Measurements from ENCODE around the gene MYH14. TPM values are rescaled to one million over a fixed set of nuclear protein-coding genes. Genes with fewer than 3 reads are reported as not detected.
"Not testable (repeated sequence)": the region's sequence is repeated elsewhere in the genome, so short reads cannot be mapped to it uniquely, and the experiment has no call there.

MYH14 gene
- polyA plus RNA-seq, 4 donors: 202 to 392 (median 242) TPM

GRCh38 chr19:50231821-50232220, 28.4 kb downstream of the MYH14 start:
- FAIRE-seq (no peak), DNase-seq (no peak)
- Histone ChIP-seq H3K4me1 (ENCODE audit: control insufficient read depth in 3 of 3, insufficient read depth in 2 of 3, low read depth in 1 of 3, low read length in 2 of 3) (peaks cover 0 to 5% (median 0%) of the 10 kb centered on the region in 3 donors), H3K9me3 (ENCODE audit: control insufficient read depth in 2 of 2, insufficient read depth in 1 of 2, low read depth in 1 of 2, low read length in 1 of 2) (no peaks in the 10 kb centered on the region), H3K4me3 (ENCODE audit: low read depth in 1 of 3, low read length in 3 of 3) (no peak overlapping the region), H3K27ac (ENCODE audit: low read depth in 1 of 3, low read length in 2 of 3) (no peak overlapping the region), H3K27me3 (ENCODE audit: control insufficient read depth in 3 of 3, insufficient read depth in 3 of 3, low read length in 3 of 3) (no peaks in the 10 kb centered on the region), H3K36me3 (ENCODE audit: control insufficient read depth in 3 of 3, insufficient read depth in 2 of 3, low read depth in 1 of 3, low read length in 3 of 3) (peaks cover 2 to 88% (median 28%) of the 10 kb centered on the region in 3 donors)
- WGBS, 3 donors: 75 to 93% (median 80%) methylated on average over 16 of the region's 16 CpGs

GRCh38 chr19:50232600-50232999, 29.2 kb downstream of the MYH14 start:
- no peak for DNase-seq
- FAIRE-seq: no peak
- no peak overlapping the region for H3K4me3 ChIP-seq (ENCODE audit: low read depth in 1 of 3, low read length in 3 of 3)
- peaks cover 2 to 87% (median 26%) of the 10 kb centered on the region in 3 donors for H3K36me3 ChIP-seq (ENCODE audit: control insufficient read depth in 3 of 3, insufficient read depth in 2 of 3, low read depth in 1 of 3, low read length in 3 of 3)
- H3K27me3 ChIP-seq (ENCODE audit: control insufficient read depth in 3 of 3, insufficient read depth in 3 of 3, low read length in 3 of 3): no peaks in the 10 kb centered on the region
- H3K9me3 ChIP-seq (ENCODE audit: control insufficient read depth in 2 of 2, insufficient read depth in 1 of 2, low read depth in 1 of 2, low read length in 1 of 2): no peaks in the 10 kb centered on the region
- no peak overlapping the region for H3K27ac ChIP-seq (ENCODE audit: low read depth in 1 of 3, low read length in 2 of 3)
- peaks cover 0 to 5% (median 0%) of the 10 kb centered on the region in 3 donors for H3K4me1 ChIP-seq (ENCODE audit: control insufficient read depth in 3 of 3, insufficient read depth in 2 of 3, low read depth in 1 of 3, low read length in 2 of 3)
- 58 to 68% (median 59%) methylated on average over 2 to 3 of the region's 3 CpGs for WGBS, 3 donors

- Histone ChIP-seq H3K27ac (ENCODE audit: low read depth in 1 of 3, low read length in 2 of 3) (no peak overlapping the region), H3K9me3 (ENCODE audit: control insufficient read depth in 2 of 2, insufficient read depth in 1 of 2, low read depth in 1 of 2, low read length in 1 of 2) (no peaks in the 10 kb centered on the region), H3K36me3 (ENCODE audit: control insufficient read depth in 3 of 3, insufficient read depth in 2 of 3, low read depth in 1 of 3, low read length in 3 of 3) (peaks cover 2 to 89% (median 30%) of the 10 kb centered on the region in 3 donors), H3K4me1 (ENCODE audit: control insufficient read depth in 3 of 3, insufficient read depth in 2 of 3, low read depth in 1 of 3, low read length in 2 of 3) (peaks cover 0 to 5% (median 0%) of the 10 kb centered on the region in 3 donors), H3K4me3 (ENCODE audit: low read depth in 1 of 3, low read length in 3 of 3) (no peak overlapping the region), H3K27me3 (ENCODE audit: control insufficient read depth in 3 of 3, insufficient read depth in 3 of 3, low read length in 3 of 3) (no peaks in the 10 kb centered on the region)
- DNase-seq (no peak), FAIRE-seq (no peak)
- WGBS, 3 donors: 83 to 92% (median 86%) methylated on average over 21 to 23 of the region's 23 CpGs
Measured at GRCh38 chr19:50233308-50233910, 30.0 kb downstream of the MYH14 start.

DNA sequence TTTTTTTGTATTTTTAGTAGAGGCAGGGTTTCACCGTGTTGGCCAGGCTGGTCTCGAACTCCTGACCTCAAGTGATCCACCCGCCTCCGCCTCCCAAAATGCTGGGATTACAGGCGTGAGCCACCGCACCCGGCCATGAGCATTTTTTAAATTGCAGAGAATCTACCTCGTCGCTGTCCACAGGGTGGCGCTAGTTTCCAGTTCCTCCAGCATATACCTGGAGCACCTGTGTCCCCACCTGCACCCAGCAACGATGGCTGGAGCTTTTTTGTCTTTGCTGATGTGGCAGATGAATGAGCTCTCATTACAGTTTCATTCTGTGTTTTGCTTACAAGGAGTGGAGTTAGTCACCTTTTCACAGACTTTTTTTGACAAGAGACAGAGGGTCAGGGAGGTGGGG, 34.1 kb downstream of the MYH14 start:
- peaks cover 0 to 17% (median 0%) of the 10 kb centered on the region in 3 donors for H3K4me1 ChIP-seq (ENCODE audit: control insufficient read depth in 3 of 3, insufficient read depth in 2 of 3, low read depth in 1 of 3, low read length in 2 of 3)
- H3K27me3 ChIP-seq (ENCODE audit: control insufficient read depth in 3 of 3, insufficient read depth in 3 of 3, low read length in 3 of 3); H3K9me3 ChIP-seq (ENCODE audit: control insufficient read depth in 2 of 2, insufficient read depth in 1 of 2, low read depth in 1 of 2, low read length in 1 of 2); FAIRE-seq; H3K27ac ChIP-seq (ENCODE audit: low read depth in 1 of 3, low read length in 2 of 3); H3K4me3 ChIP-seq (ENCODE audit: low read depth in 1 of 3, low read length in 3 of 3): not testable (repeated sequence)
- DNase-seq: peak in 1 of 2 donors; percentile 29
- H3K36me3 ChIP-seq (ENCODE audit: control insufficient read depth in 3 of 3, insufficient read depth in 2 of 3, low read depth in 1 of 3, low read length in 3 of 3): peaks cover 0 to 84% (median 14%) of the 10 kb centered on the region in 3 donors
- WGBS, 3 donors: 45 to 54% (median 54%) methylated on average over 9 to 11 of the region's 11 CpGs

DNA sequence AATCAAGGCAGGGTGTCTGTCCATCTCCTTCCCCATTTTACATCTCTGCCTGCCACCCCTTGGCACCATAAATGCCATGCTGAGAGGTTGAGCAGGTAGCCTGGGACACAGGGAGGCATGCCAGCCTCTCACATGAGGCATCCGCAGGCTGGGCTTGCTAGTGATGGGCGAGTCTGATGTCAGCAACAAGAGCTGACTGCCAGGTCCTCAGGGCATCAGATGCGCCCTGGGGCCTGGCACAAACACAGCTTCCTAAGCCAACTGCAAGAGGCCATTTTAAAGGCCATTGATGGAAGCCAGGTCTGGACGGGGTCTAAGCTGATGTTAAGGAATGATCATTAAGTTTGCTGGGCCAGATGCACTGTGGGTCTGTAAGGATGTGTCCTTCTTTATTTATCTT, 34.6 kb downstream of the MYH14 start:
- H3K4me1 ChIP-seq (ENCODE audit: control insufficient read depth in 3 of 3, insufficient read depth in 2 of 3, low read depth in 1 of 3, low read length in 2 of 3): peaks cover 0 to 17% (median 0%) of the 10 kb centered on the region in 3 donors
- peaks cover 0 to 84% (median 10%) of the 10 kb centered on the region in 3 donors for H3K36me3 ChIP-seq (ENCODE audit: control insufficient read depth in 3 of 3, insufficient read depth in 2 of 3, low read depth in 1 of 3, low read length in 3 of 3)
- no peak overlapping the region for H3K27ac ChIP-seq (ENCODE audit: low read depth in 1 of 3, low read length in 2 of 3)
- FAIRE-seq: no peak
- WGBS, 3 donors: 87 to 97% (median 87%) methylated on average over 3 to 4 of the region's 4 CpGs
- H3K27me3 ChIP-seq (ENCODE audit: control insufficient read depth in 3 of 3, insufficient read depth in 3 of 3, low read length in 3 of 3): no peaks in the 10 kb centered on the region
- DNase-seq: no peak
- peaks cover 0 to 10% of the 10 kb centered on the region in 2 donors for H3K9me3 ChIP-seq (ENCODE audit: control insufficient read depth in 2 of 2, insufficient read depth in 1 of 2, low read depth in 1 of 2, low read length in 1 of 2)
- H3K4me3 ChIP-seq (ENCODE audit: low read depth in 1 of 3, low read length in 3 of 3): no peak overlapping the region

- no peaks in the 10 kb centered on the region for H3K27me3 ChIP-seq (ENCODE audit: control insufficient read depth in 3 of 3, insufficient read depth in 3 of 3, low read length in 3 of 3)
- peaks cover 2 to 84% (median 6%) of the 10 kb centered on the region in 3 donors for H3K36me3 ChIP-seq (ENCODE audit: control insufficient read depth in 3 of 3, insufficient read depth in 2 of 3, low read depth in 1 of 3, low read length in 3 of 3)
- FAIRE-seq: no peak
- H3K4me3 ChIP-seq (ENCODE audit: low read depth in 1 of 3, low read length in 3 of 3): no peak overlapping the region
- peaks cover 0 to 10% of the 10 kb centered on the region in 2 donors for H3K9me3 ChIP-seq (ENCODE audit: control insufficient read depth in 2 of 2, insufficient read depth in 1 of 2, low read depth in 1 of 2, low read length in 1 of 2)
- WGBS, 3 donors: 76 to 91% (median 84%) methylated on average over 11 of the region's 11 CpGs
- DNase-seq: no peak
- peak overlapping the region in 2 of 3 donors; percentile 2 to 74 for H3K27ac ChIP-seq (ENCODE audit: low read depth in 1 of 3, low read length in 2 of 3)
- H3K4me1 ChIP-seq (ENCODE audit: control insufficient read depth in 3 of 3, insufficient read depth in 2 of 3, low read depth in 1 of 3, low read length in 2 of 3): peaks cover 0 to 13% (median 0%) of the 10 kb centered on the region in 3 donors
Measured at GRCh38 chr19:50239921-50240590, 36.6 kb downstream of the MYH14 start.

DNA sequence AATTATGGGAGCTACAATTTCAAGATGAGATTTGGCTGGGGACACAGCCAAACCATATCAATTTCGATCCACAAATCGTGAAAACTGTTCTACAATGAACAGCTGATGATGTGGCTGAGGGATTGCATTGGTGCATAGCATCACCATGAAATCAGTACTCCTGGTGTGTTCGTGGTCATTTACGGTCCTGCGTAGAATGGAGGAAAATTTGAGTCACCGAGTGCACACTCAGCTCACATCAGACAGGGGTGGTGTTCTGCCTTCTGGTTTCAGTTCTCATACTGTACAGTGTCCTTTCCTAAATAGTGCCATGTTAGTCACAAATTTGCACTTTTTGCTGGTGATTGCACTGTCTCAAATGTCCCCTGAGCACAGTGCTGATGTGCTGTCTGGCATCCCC, 39.2 kb downstream of the MYH14 start:
- no peak for DNase-seq
- H3K4me3 ChIP-seq (ENCODE audit: low read depth in 1 of 3, low read length in 3 of 3): no peak overlapping the region
- H3K27me3 ChIP-seq (ENCODE audit: control insufficient read depth in 3 of 3, insufficient read depth in 3 of 3, low read length in 3 of 3): no peaks in the 10 kb centered on the region
- peaks cover 2 to 86% (median 9%) of the 10 kb centered on the region in 3 donors for H3K36me3 ChIP-seq (ENCODE audit: control insufficient read depth in 3 of 3, insufficient read depth in 2 of 3, low read depth in 1 of 3, low read length in 3 of 3)
- H3K4me1 ChIP-seq (ENCODE audit: control insufficient read depth in 3 of 3, insufficient read depth in 2 of 3, low read depth in 1 of 3, low read length in 2 of 3): peaks cover 0 to 13% (median 0%) of the 10 kb centered on the region in 3 donors
- WGBS, 3 donors: 78 to 93% (median 83%) methylated on average over 6 of the region's 6 CpGs
- FAIRE-seq: no peak
- peaks cover 0 to 10% of the 10 kb centered on the region in 2 donors for H3K9me3 ChIP-seq (ENCODE audit: control insufficient read depth in 2 of 2, insufficient read depth in 1 of 2, low read depth in 1 of 2, low read length in 1 of 2)
- H3K27ac ChIP-seq (ENCODE audit: low read depth in 1 of 3, low read length in 2 of 3): no peak overlapping the region

- Histone ChIP-seq H3K4me3 (ENCODE audit: low read depth in 1 of 3, low read length in 3 of 3) (no peak overlapping the region), H3K4me1 (ENCODE audit: control insufficient read depth in 3 of 3, insufficient read depth in 2 of 3, low read depth in 1 of 3, low read length in 2 of 3) (peaks cover 0 to 13% (median 0%) of the 10 kb centered on the region in 3 donors), H3K27me3 (ENCODE audit: control insufficient read depth in 3 of 3, insufficient read depth in 3 of 3, low read length in 3 of 3) (peaks cover 0 to 2% (median 0%) of the 10 kb centered on the region in 3 donors), H3K36me3 (ENCODE audit: control insufficient read depth in 3 of 3, insufficient read depth in 2 of 3, low read depth in 1 of 3, low read length in 3 of 3) (peaks cover 2 to 91% (median 5%) of the 10 kb centered on the region in 3 donors), H3K9me3 (ENCODE audit: control insufficient read depth in 2 of 2, insufficient read depth in 1 of 2, low read depth in 1 of 2, low read length in 1 of 2) (peaks cover 0 to 10% of the 10 kb centered on the region in 2 donors), H3K27ac (ENCODE audit: low read depth in 1 of 3, low read length in 2 of 3) (no peak overlapping the region)
- FAIRE-seq: no peak
- 55 to 90% (median 82%) methylated on average over 9 of the region's 9 CpGs for WGBS, 3 donors
- no peak for DNase-seq
Measured at GRCh38 chr19:50244695-50245094, 41.3 kb downstream of the MYH14 start.
